Fibroblast of mammary gland (primary cell): Measurements from ENCODE around the gene RPS2.
A peak's percentile ranks its signal among the peaks of the same experiment; 100 is the strongest.
"Not testable (repeated sequence)": the region's sequence is repeated elsewhere in the genome, so short reads cannot be mapped to it uniquely, and the experiment has no call there.

Experiments used
- DNase-seq: peaks from one replicate; pipeline ENCODE4 v3.0.0-alpha.2; 2010; ENCODE audit warnings: low read depth
- H3K4me3 ChIP-seq: 2 replicates; pipeline ENCODE4 v1.5.1; 2011; ENCODE audit warnings: low read depth, mild to moderate bottlenecking, low read length, moderate library complexity; ENCODE audit not compliant: control insufficient read depth
- TF ChIP-seq, protein P1 (sequence below): conservative IDR thresholded peaks from 2 replicates; pipeline ENCODE4 v1.5.1; 2011; ENCODE audit warnings: low read depth, low read length, inconsistent platforms; ENCODE audit not compliant: control insufficient read depth, insufficient read depth

Gene RPS2

DNA sequence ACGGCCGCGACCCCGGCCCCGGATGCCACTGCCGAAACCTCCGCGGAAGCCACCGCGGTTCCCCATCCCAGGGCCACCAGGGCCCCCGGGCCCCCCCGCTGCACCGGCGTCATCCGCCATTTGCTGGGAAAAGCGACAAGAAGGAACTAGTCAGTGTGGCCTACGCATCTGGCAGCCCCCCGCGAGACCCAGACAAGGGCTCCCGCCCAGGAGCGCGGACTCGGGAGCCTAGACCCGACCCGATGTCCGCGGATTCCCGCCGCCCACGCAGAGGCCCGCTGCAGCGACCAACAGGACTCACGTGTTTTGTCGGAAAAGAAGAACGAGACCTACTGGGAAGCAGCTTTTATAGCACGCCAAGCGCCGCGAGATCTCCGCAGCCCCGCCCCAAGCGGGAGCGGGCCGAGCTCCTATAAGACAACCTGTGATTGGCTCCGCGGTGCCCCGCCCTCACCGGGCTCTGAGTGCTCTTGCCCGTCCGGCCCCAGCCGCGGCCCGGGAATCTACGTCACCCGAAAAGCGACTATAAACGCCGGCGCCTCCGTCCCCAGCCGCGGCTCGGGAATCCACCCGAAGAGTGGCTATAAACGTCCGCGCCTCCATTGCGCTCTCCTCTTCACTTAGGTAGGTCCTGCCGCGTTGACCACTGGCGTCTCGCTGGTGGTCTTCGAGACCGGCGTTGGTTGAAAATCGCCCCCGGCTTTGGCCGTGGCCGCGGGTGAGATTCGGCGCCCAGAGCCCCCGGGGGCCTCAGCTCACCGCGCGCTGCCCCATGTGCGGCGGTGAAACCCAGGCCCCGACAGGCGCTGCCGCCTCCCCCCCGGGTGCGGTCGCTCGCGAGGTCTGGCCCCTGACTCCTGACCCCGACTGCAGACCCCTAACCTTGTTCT, at the start of gene RPS2:
RPS2 (minus strand) TSS at position 321 of the 890 bp plus-strand sequence; CDS start at position 120, 201 bp downstream.
- peak within 1 kb of the TSS; percentile 95 for H3K4me3 ChIP-seq
- TF ChIP-seq, protein P1, sequence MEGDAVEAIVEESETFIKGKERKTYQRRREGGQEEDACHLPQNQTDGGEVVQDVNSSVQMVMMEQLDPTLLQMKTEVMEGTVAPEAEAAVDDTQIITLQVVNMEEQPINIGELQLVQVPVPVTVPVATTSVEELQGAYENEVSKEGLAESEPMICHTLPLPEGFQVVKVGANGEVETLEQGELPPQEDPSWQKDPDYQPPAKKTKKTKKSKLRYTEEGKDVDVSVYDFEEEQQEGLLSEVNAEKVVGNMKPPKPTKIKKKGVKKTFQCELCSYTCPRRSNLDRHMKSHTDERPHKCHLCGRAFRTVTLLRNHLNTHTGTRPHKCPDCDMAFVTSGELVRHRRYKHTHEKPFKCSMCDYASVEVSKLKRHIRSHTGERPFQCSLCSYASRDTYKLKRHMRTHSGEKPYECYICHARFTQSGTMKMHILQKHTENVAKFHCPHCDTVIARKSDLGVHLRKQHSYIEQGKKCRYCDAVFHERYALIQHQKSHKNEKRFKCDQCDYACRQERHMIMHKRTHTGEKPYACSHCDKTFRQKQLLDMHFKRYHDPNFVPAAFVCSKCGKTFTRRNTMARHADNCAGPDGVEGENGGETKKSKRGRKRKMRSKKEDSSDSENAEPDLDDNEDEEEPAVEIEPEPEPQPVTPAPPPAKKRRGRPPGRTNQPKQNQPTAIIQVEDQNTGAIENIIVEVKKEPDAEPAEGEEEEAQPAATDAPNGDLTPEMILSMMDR = no peak
- DNase-seq = peak; percentile 98

DNA sequence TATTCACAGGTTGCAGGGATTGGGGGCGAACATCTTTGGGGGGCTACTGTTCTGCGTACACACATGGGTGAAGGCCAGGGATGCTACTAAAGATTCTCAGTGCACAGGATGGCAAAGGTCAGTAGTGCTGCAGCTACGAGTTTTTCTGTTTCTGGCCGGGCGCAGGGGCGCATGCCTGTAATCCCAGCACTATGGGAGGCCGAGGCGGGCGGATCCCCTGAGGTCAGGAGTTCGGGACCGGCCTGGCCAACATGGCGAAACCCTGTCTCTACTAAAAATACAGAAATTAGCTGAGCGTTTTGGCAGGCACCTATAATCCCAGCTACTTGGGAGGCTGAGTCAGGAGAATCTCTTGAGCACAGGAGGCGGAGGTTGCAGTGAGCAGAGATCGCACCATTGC, 48.9 kb upstream of the RPS2 start:
- no peak overlapping the region for H3K4me3 ChIP-seq
- TF ChIP-seq, protein P1 = no peak
- no peak for DNase-seq

DNA sequence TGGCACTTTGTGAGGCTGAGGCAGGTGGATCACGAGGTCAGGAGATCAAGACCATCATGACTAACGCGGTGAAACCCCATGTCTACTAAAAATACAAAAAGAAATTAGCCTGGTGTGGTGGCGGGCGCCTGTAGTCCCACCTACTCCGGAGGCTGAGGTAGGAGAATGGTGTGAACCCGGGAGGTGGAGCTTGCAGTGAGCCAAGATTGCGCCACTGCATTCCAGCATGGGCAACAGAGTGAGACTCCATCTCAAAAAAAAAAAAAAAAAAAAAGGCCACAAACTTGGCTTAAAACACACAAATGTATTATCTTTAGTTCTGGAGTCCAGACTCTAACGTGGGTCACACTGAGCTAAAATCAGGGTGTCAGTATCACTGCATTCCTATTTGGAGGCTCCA, 47.1 kb upstream of the RPS2 start:
- H3K4me3 ChIP-seq, DNase-seq: not testable (repeated sequence)

DNA sequence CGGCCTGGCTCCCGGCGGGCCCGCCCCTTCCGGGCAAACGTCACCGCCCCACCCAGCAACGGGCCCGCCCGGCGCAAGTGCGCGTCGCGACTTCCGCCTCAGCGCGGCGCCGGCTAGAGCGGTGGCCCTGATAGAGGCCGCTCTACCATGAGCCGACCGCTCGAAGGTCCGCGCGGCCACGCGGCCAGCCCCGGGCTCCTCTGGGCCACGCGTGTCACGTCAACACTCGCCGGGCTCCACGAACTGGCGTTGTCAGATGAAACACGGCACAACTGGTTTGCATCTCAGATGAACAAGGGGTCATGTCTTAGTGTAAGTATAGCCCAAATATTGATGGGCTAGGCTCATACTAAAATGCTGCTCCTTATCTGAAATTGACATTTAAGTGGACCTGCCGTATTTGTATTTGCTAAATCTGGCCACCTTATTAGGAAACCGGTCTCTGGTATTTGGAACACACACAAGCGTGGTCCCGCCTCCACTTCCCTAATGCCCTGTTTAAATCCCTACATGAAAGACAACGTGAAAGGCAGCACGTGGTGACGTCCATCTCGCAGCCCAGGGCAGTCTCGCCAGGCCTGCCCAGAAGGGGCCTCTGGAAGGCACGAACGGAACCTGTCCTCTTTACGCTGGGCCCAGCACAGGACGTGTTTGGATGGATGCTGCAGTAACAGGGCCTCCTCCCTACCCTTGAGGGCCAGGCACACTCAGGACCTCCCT, 45.3 kb upstream of the RPS2 start, which contains the start of gene ZNF598:
ZNF598 (minus strand) TSS at position 31 of the 720 bp plus-strand sequence.
- peak within 1 kb of the TSS; percentile 81 for H3K4me3 ChIP-seq
- peak; percentile 77 for DNase-seq
- TF ChIP-seq, protein P1 = no peak

DNA sequence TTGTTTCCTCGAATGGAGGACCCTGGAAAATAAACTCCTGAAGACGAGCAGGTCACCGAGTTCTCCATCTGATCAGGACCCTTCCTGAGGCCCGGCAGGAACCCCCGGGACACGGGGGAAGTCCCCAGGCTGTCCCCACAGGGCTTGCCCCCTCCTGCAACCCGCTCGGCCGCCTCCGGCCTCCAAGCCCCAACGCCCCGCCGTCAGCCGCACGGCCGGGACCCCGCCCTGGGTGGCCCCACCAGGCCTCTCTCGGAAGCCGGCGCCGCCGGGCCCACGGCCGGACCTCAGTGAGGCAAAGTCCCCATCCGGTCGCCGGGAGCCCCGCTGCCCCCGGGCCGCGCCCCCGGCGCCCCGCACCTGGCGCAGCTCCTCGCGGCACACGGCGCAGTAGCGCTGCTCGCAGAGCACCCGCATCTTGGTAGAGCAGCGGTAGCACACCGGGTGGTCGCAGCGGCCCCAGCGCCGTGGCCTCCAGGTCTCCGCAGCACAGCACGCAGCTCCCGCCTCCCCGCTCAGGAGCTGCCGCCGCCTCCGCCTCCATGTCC, 44.6 kb upstream of the RPS2 start:
- peak overlapping the region; percentile 63 for H3K4me3 ChIP-seq
- TF ChIP-seq, protein P1 = no peak
- no peak for DNase-seq

DNA sequence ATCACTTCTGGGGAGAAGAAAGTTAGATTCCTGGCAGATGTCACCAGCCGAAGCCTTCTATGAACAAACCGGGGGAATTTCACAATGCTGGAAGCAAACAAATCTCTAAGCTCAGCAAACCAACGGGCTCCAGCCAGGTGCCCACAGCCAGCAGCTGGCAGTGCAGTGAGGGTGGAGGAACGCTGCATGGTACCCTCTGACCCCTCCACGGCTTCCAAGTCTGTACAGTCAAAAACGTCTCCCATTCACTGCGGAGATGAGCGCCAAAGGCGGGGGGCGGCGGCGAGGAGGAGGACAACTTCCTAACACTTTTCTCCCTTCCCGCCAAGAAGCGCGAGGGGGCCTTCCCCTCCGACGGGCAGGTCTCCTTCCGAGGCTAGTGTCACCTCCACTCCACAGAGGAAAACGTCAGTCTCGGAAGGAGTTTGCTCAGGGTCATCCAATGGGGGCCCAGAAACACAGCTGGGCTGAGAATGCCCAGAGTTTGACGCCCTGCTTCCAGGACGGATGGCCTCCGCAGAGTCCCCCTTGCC, 44.1 kb upstream of the RPS2 start:
- TF ChIP-seq, protein P1 = no peak
- H3K4me3 ChIP-seq = peak overlapping the region; percentile 63
- DNase-seq = peak; percentile 55
